ENCODE data around the gene CD93. TPM values are rescaled to one million over a fixed set of nuclear protein-coding genes. Genes with fewer than 3 reads are reported as not detected.

Gene CD93
- total and polyA plus RNA-seq, 2 of the 8 experiments (the other 6 are each of a cell fraction or from before 2014, with no cell fraction given): under 0.01 to 0.07 TPM

DNA sequence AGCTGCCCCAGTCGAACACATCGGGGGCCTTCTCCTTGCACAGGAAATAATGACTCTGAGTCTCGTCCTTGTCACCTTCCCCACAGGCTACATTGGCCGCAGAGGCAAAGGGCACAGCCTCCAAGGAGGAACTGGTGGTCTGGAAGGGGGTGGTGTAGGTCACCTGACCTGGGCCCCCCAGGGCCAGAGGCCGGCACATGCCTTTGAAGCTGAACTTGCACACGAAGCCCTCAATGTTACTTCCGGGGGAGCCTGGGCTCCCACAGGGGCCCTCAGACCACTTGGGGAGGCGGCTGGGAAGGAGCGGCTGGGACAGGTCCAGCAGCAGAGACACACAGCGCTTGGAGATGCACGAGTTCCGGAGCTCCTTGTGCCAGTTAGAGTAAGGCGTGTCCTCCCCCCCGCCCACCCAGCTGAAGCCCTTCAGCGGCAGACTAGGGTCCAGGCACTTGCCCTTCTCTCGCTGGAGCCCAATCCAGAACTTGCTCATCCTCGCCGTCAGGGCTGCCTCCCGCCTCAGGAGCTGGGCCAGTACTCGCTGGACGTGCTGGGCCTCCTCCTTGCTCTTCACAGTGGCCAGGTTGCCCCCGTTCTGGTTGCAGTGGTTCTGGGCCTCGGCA lies 578 bp downstream of the CD93 start (continued):
- TF ChIP-seq MAFK (IDR thresholded peaks at IDR 0.05; ENCODE audit: low read depth, low read length) (no peak), EP300 (IDR thresholded peaks at IDR 0.05; ENCODE audit: borderline replicate concordance in 1 of 2, low read depth in 2 of 2, low read length in 2 of 2) (no peak), NANOG (IDR thresholded peaks at IDR 0.05; ENCODE audit: insufficient read depth, low read depth, low read length, poor library complexity, severe bottlenecking) (no peak), FOSL1 (IDR thresholded peaks at IDR 0.05; ENCODE audit: insufficient read depth, low read depth, low read length) (no peak)
- TF ChIP-seq, protein P1, sequence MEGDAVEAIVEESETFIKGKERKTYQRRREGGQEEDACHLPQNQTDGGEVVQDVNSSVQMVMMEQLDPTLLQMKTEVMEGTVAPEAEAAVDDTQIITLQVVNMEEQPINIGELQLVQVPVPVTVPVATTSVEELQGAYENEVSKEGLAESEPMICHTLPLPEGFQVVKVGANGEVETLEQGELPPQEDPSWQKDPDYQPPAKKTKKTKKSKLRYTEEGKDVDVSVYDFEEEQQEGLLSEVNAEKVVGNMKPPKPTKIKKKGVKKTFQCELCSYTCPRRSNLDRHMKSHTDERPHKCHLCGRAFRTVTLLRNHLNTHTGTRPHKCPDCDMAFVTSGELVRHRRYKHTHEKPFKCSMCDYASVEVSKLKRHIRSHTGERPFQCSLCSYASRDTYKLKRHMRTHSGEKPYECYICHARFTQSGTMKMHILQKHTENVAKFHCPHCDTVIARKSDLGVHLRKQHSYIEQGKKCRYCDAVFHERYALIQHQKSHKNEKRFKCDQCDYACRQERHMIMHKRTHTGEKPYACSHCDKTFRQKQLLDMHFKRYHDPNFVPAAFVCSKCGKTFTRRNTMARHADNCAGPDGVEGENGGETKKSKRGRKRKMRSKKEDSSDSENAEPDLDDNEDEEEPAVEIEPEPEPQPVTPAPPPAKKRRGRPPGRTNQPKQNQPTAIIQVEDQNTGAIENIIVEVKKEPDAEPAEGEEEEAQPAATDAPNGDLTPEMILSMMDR (IDR thresholded peaks at IDR 0.05; ENCODE audit: control extremely low read depth in 1 of 3, insufficient read depth in 1 of 3, low read depth in 1 of 3, low read length in 3 of 3): no peak

Data from H1 (cell line).